ENCODE measurements around the gene ZNF536.

Gene ZNF536

GRCh38 chr19:30363073-30363472, 9.1 kb upstream of the ZNF536 start:
- DNase-seq (ENCODE audit: low read depth): no peak

DNA sequence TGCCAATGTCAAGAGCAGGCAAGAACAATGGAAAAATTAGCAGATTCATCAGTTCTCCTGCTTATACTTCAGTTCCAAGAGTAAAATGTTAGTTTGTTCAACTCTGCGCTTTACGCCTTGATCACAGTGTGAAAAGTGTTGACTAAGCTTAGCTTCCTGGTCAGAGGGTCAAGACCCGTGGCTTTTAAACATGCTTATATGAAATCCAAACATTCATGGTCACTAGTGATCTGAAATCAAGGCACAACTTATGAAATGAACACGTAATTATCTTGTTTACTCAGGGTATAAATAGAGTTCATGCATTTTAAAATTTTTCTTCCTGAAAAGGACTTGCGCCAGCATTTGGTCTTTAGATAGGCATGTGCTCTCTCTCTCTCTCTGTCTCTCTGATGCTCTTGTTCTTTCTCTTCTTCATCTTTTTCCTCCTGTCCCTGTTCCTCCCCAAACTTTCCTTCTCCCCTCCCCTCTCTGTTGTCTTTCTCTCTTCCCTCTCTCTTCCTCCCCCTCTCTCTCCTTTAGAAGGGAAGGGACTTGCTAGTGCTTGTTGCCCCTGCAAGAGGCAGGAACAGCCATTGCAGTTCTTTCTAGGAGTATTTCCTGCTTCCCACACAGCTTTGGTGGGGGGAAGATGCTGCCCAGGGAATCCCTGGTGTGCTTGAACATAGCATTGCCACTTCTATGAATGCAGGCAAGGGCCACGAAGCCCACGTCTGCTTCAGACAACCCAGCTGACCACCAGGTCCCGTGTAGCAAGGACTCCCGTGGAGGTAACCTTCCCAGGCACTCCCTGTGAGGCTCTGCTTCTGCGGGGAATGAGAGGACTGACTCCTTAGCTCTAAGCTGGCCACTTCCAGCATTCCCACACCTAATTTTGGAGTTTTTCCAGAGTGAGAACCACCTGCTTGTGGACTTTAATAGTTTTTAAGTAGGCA, 7.1 kb upstream of the ZNF536 start:
- DNase-seq (ENCODE audit: low read depth): no peak

DNA sequence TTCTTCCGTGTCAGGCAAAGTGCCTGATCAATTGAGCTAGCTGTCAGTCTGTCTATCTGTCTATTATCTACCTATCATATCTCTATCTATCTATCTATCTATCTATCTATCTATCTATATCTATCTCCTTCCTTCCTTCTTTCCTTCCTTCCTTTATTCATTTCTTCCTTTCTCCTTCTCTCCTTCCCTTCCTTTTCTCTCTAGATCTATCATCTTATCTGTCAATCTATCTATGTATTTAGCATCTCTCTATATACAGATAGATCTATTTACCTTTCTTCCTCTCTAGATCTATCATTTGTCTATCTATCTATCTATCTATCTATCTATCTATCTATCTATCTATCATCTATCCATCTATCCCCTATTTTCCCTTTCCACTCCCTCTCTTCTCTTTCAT, 5.9 kb upstream of the ZNF536 start:
- no peak for DNase-seq (ENCODE audit: low read depth)

DNA sequence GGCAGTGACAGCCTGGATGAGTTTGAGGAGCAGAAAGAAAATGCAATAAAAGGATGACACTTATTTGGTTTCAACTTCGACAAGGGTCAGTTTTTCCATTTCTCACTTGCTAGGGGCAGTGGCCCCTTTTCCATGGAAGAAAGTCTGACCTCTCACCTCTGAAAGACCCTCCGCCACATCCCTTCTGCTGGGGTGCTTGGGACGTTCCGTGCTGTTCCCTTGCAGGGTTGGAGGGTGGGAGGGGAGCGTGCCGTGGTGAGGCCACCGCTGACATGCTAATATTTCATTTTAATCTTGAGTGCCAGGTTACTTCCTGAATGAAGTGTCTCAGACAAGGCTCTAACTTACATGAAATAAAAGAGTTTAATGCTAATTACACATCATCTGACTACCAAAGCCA, 5.2 kb upstream of the ZNF536 start:
- DNase-seq (ENCODE audit: low read depth): no peak

DNA sequence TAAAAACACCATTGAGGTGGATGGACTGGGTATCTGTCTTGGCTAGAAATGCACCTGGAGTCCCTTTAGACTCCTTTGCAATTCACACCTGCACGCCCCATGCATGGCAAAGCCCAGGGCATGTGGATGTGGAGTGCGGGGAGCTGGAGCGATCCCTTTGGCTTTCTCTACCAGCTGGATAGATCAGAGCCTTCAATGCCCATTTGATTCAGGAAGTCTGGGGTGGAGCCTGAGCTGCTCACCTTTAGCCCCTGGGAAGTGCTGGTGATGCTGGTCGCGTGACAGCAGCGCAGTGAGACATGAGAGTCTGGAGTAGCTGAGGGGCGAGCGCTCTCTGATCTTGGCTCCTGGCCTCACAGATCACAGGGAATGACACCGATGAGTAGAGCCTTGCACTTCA, 4.8 kb upstream of the ZNF536 start:
- DNase-seq (ENCODE audit: low read depth): no peak

DNA sequence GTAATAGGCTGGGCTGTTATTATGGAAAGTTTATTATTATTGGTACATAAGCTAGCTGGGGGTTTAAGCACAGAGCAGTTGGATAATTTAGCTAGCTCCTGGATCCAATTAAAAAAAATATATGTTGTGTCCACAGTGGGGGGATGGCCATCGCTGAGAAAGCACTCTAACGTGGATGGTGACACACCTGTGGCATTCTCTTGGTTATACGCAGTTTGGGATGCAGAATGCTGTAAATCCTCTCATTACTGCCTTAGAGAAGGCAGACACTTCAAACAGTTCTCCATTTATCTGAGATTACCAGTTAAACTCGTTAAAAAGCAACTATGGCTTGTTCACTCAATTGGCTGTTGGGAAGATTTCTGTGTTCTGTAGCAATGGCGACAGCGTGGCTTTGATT, 2.4 kb upstream of the ZNF536 start:
- no peak for DNase-seq (ENCODE audit: low read depth)

DNA sequence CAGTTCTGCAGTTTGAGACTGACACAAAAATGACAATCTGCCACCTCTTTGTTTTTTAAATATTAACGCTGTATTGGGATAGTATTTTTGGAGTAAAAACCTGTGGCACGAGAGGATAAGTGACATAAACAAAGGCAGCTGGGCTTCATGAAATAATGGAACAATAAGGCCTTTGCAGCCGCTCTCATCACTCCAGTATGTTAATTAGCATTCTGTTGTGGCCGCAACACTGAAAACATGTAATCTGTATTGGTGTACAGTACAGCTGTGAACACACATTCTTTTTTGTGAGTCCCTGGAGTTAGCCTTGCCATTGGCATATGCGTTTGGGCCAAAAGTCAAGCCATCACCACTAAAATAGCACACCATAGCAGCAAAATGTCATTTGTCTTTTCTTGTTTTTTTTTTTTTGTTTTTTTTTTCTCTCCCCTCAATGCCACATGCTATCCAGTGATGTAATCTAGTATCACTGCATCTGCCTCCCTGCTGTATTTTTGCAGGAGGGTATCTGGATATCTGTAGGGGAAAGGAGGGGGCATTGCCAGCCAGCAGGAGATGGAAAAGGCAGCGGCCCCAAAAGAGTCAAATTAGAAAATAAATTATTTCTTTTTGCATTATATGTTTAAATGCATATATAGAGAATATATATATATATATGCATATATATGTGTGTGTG, 885 bp upstream of the ZNF536 start:
- DNase-seq (ENCODE audit: low read depth): no peak

GRCh38 chr19:30373593-30373992, 1.4 kb downstream of the ZNF536 start:
- DNase-seq (ENCODE audit: low read depth): no peak

GRCh38 chr19:30374539-30374864, 2.3 kb downstream of the ZNF536 start:
- DNase-seq (ENCODE audit: low read depth): no peak

DNA sequence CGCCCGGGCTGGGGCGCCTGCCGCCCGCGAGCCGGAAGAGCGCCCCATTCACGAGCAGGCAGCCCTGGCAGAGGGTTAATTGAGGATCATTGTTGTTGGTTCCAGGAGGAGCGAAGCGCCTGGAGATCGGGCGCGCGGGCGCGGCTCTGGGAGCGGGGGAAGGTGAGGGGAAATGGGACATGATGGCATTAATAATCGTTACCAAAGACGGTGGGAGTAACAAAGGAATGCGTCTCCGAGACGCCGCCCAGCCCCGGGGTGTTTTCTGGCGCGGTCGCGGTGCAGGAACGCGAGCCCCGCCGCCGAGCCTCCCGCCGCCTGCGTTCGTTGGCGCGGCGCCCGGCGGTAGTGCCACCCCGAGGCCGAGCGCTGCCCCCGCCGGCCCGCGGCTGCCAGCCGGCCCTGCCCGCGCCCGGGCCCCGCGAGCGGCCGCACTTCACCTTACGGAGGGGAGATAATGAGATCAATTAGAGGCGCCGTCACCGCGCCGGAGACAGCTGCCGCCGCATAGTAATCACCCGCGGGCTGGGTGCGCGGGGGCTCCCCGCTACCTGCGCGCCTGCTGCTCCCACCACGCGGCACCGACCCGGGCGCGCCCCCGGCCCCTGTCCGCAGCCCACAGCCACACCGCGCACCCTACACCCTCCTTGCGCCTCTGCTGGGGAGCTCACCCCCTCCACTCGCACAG, 2.8 kb downstream of the ZNF536 start:
- no peak for DNase-seq (ENCODE audit: low read depth)

- no peak for DNase-seq (ENCODE audit: low read depth)
These were observed 3.4 kb downstream of the ZNF536 start for GRCh38 chr19:30375553-30376031.

- DNase-seq (ENCODE audit: low read depth): no peak
These were observed 4.1 kb downstream of the ZNF536 start for GRCh38 chr19:30376272-30376671.

- no peak for DNase-seq (ENCODE audit: low read depth)
These were observed 4.7 kb downstream of the ZNF536 start for GRCh38 chr19:30376826-30377425.

DNA sequence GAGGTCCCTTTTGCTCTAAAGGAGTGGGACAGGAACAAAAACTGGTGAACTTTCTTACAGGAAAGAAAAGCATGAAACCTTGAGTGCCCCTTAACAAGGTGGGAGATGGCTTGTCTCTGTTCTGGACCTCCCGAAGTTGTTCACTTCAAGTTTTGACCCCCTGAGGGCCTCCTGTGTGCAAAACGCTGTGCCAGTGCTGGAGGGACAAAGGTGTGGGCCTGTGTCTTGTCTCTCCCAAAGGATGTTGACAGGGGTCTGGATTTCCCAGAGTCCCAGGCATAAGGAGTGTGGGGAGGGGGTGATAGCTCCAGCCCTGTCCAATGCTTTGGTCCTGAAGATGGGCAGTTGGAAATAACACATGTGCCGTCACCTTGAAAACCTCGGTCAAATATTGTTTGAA, 6.5 kb downstream of the ZNF536 start:
- DNase-seq (ENCODE audit: low read depth): no peak

GRCh38 chr19:30379841-30380610, 7.8 kb downstream of the ZNF536 start:
- no peak for DNase-seq (ENCODE audit: low read depth)

DNA sequence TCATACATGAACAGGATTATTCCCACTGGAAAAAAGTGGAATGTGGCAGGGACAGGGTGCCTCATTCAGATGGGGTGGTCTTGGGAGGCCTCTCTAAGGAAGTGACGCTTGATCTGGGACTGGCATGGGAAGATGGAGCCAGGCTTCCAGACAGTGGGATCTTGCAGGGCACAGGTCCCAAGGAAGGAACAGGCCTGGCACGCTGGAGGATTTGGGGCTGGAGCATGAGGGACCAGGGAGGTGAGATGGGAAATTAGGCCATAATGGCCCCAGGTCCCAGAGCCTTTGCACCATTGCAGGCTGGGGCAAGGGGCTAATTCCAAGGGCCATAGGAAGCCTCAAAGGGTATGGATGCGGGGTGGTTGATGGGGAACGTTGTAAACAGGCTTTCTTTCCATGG, 9.2 kb downstream of the ZNF536 start:
- DNase-seq (ENCODE audit: low read depth): no peak

- no peak for DNase-seq (ENCODE audit: low read depth)
These were observed 13.0 kb downstream of the ZNF536 start for GRCh38 chr19:30385174-30385573.

- no peak for DNase-seq (ENCODE audit: low read depth)
These were observed 13.5 kb downstream of the ZNF536 start for GRCh38 chr19:30385666-30386065.

GRCh38 chr19:30386551-30387143, 14.5 kb downstream of the ZNF536 start:
- DNase-seq (ENCODE audit: low read depth): no peak

DNA sequence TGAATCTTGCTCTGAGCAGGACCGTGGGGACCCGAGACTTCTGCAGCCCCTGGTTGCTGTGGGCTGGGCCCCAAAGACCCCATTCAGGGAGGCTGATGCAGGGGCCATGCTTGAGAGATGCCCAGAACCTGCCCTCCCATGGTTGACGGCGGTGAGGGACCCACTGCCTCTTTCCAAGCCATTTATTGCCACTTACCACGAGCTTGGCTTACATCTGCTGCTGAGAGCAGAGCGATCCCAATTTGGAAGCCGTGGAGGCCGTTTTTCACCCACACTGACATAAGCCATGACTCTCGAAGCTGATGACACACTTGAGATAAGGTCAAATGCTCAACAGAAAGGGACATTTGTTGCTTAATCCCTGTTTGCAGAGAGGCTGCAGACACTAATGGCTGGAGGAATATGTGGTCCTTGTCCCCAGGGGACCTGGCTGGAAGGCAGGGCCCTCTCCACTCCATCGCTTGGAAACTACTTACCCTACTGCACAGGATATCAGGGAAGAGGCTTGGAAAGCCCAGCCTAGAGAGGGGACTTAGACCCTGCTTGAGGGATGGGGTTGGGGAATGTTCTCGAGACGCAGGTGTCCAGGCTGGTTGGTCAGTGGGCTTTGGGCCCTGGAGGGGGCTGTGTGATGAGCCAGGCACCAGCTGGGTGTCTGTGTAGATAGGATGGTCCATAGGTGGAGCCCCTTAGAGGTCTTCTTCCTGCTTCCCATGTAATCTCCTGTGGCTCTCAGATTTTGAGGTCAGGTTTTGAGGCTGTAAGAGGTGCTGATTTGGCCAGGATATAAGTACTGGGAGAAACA, 15.3 kb downstream of the ZNF536 start:
- DNase-seq (ENCODE audit: low read depth): no peak
